Measurements from ENCODE around the gene PPP1R1B.

DNA sequence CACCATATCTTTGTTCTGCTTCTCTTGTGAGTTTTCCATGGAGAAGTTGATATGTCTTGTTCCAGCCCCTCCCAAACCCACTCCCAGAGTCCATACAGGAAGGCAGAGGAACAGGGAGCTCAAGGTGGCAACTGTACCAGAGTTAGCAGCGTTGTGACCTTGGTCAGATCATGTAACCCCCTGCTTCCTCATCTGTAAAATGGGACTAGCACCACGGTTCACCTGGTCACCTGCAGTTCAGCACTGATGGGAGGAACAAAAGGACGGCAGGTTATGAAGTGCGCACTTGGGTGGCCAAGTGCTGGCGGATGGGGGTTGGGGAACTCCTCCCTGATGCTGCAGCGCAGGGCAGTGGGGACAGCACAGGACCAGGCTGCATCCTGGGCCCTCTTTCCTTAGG, 11.3 kb upstream of the PPP1R1B start:
- no peak for TF ChIP-seq POLR2AphosphoS5 (IDR thresholded peaks at IDR 0.05)
- TF ChIP-seq, protein P1, sequence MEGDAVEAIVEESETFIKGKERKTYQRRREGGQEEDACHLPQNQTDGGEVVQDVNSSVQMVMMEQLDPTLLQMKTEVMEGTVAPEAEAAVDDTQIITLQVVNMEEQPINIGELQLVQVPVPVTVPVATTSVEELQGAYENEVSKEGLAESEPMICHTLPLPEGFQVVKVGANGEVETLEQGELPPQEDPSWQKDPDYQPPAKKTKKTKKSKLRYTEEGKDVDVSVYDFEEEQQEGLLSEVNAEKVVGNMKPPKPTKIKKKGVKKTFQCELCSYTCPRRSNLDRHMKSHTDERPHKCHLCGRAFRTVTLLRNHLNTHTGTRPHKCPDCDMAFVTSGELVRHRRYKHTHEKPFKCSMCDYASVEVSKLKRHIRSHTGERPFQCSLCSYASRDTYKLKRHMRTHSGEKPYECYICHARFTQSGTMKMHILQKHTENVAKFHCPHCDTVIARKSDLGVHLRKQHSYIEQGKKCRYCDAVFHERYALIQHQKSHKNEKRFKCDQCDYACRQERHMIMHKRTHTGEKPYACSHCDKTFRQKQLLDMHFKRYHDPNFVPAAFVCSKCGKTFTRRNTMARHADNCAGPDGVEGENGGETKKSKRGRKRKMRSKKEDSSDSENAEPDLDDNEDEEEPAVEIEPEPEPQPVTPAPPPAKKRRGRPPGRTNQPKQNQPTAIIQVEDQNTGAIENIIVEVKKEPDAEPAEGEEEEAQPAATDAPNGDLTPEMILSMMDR (IDR thresholded peaks at IDR 0.05), result no peak

Measured in gastroesophageal sphincter (tissue), 3 donors.